Breast epithelium (tissue), 4 donors: ENCODE measurements around the gene SIT1. TPM values are rescaled to one million over a fixed set of nuclear protein-coding genes. Genes with fewer than 3 reads are reported as not detected.
"Not testable (repeated sequence)": the region's sequence is repeated elsewhere in the genome, so short reads cannot be mapped to it uniquely, and the experiment has no call there.

Source experiments
- DNase-seq, 2 donors: peaks; one replicate each; pipeline ENCODE4 v3.0.0-alpha.2; 2019; ENCODE audit warnings: low spot score in 2 of 2
- H3K27ac ChIP-seq, 2 donors: fragments of 200-600 bp; sonication (generic) in 1 of 2; one replicate each; pipeline ENCODE4 v1.5.1; 2016 to 2019; ENCODE audit warnings: mild to moderate bottlenecking in 1 of 2
- H3K27me3 ChIP-seq, 2 donors: fragments of 200-600 bp; sonication (generic) in 1 of 2; one replicate each; pipeline versions ENCODE4 v1.5.1 to v1.6.0; 2017 to 2019; ENCODE audit warnings: control low read depth in 1 of 2, mild to moderate bottlenecking in 1 of 2
- H3K36me3 ChIP-seq: fragments of 200-600 bp; one replicate; pipeline ENCODE4 v1.5.1; 2019
- H3K4me1 ChIP-seq, 2 donors: fragments of 200-600 bp; sonication (generic); one replicate each; pipeline ENCODE4 v1.5.1; 2016 to 2019; ENCODE audit warnings: control low read depth in 1 of 2
- H3K4me3 ChIP-seq, 3 donors: fragments of 200-600 bp; sonication (generic); 1 replicate in 2 of 3; 2 replicates in 1 of 3; pipeline ENCODE4 v1.5.1; 2016 to 2019; ENCODE audit warnings: mild to moderate bottlenecking in 3 of 3, moderate library complexity in 2 of 3
- H3K9me3 ChIP-seq, 2 donors: fragments of 200-600 bp; sonication (generic) in 1 of 2; one replicate each; pipeline ENCODE4 v1.5.1; 2016 to 2019; ENCODE audit warnings: control low read depth in 1 of 2
- CTCF ChIP-seq, 3 donors: fragments of 450-650 bp; IDR thresholded peaks; one replicate each; pipeline ENCODE4 v1.5.1; 2016 to 2017; ENCODE audit warnings: antibody characterized with exemption in 3 of 3, mild to moderate bottlenecking in 3 of 3, moderate library complexity in 3 of 3
- POLR2A ChIP-seq: fragments of 450-650 bp; IDR thresholded peaks from one replicate; pipeline ENCODE4 v1.6.1; 2016; ENCODE audit warnings: antibody characterized with exemption, mild to moderate bottlenecking, moderate library complexity
- POLR2AphosphoS5 ChIP-seq, 3 donors: sonication (generic); formaldehyde crosslinking; IDR thresholded peaks; one replicate each; pipeline ENCODE4 v1.6.1; 2017; ENCODE audit warnings: antibody characterized with exemption in 3 of 3
- intact Hi-C: fragments of 100-400 bp; cut with DNase I; formaldehyde crosslinking; loops from one replicate; pipeline ENCODE4 v1.15.1; 2023; ENCODE audit warnings: low total_unique reads
- total RNA-seq, 3 donors: library from RNA; depleted of rRNA; stranded (reverse); fragments of >200 nt; gene quantifications; one replicate each; pipeline ENCODE4 v1.1.0, GENCODE V29; 2016

The SIT1 gene
- total RNA-seq, 3 donors from 2014 or later, result 1.2 to 3.2 (median 1.3) TPM

- no peaks in the 10 kb centered on the region for H3K9me3 ChIP-seq
- H3K36me3 ChIP-seq, result no peaks in the 10 kb centered on the region
- no peaks in the 10 kb centered on the region for H3K27me3 ChIP-seq
- peak within 1 kb of the TSS; percentile 40 to 74 (median 50) for H3K4me3 ChIP-seq
- no peak for DNase-seq
- H3K4me1 ChIP-seq, result no peaks in the 10 kb centered on the region
- intact Hi-C loops, result no loop called here
- no peak for TF ChIP-seq POLR2AphosphoS5 (IDR thresholded peaks at IDR 0.05)
- TF ChIP-seq POLR2A, result no peak
- no peak for TF ChIP-seq CTCF (IDR thresholded peaks at IDR 0.05)
- H3K27ac ChIP-seq, result peak within 1 kb of the TSS in 1 of 2 donors; percentile 19
Observed at GRCh38 chr9:35618325-35618727, 32.4 kb downstream of the SIT1 start, which contains the start of gene CD72. CD72 (minus strand) TSS chr9:35618413; CDS start chr9:35618303, 110 bp downstream.

- no peaks in the 10 kb centered on the region for H3K9me3 ChIP-seq
- H3K4me1 ChIP-seq, result no peaks in the 10 kb centered on the region
- intact Hi-C loops, result no loop called here
- no peak for TF ChIP-seq POLR2A
- no peak for TF ChIP-seq CTCF (IDR thresholded peaks at IDR 0.05)
- no peak for TF ChIP-seq POLR2AphosphoS5 (IDR thresholded peaks at IDR 0.05)
- H3K27me3 ChIP-seq, result no peaks in the 10 kb centered on the region
- no peak for DNase-seq
- peak overlapping the region; percentile 40 to 74 (median 50) for H3K4me3 ChIP-seq
- H3K36me3 ChIP-seq, result no peaks in the 10 kb centered on the region
- H3K27ac ChIP-seq, result no peak overlapping the region
Observed at GRCh38 chr9:35617548-35617947, 33.2 kb downstream of the SIT1 start.

- Histone ChIP-seq H3K27me3 (no peaks in the 10 kb centered on the region), H3K27ac (no peak overlapping the region), H3K4me3 (peak overlapping the region; percentile 40 to 74 (median 50)), H3K36me3 (no peaks in the 10 kb centered on the region), H3K9me3 (no peaks in the 10 kb centered on the region), H3K4me1 (no peaks in the 10 kb centered on the region)
- TF ChIP-seq POLR2A (no peak), POLR2AphosphoS5 (IDR thresholded peaks at IDR 0.05) (no peak)
- peak in 1 of 2 donors; percentile 33 for DNase-seq
- intact Hi-C loops, result no loop called here
Observed at GRCh38 chr9:35616681-35617459, 33.9 kb downstream of the SIT1 start.

- no peak overlapping the region for H3K4me3 ChIP-seq
- H3K27ac ChIP-seq, result no peak overlapping the region
Observed at GRCh38 chr9:35615981-35616680, 34.6 kb downstream of the SIT1 start.

GRCh38 chr9:35612843-35613242 is 37.9 kb downstream of the SIT1 start:
- intact Hi-C loops, result no loop called here
- H3K36me3 ChIP-seq, result peaks cover 9% of the 10 kb centered on the region
- H3K4me3 ChIP-seq, result no peak overlapping the region
- H3K27ac ChIP-seq, result no peak overlapping the region
- no peaks in the 10 kb centered on the region for H3K9me3 ChIP-seq
- no peaks in the 10 kb centered on the region for H3K27me3 ChIP-seq
- H3K4me1 ChIP-seq, result no peaks in the 10 kb centered on the region
- DNase-seq, result no peak
- TF ChIP-seq CTCF (IDR thresholded peaks at IDR 0.05) (no peak), POLR2A (no peak), POLR2AphosphoS5 (IDR thresholded peaks at IDR 0.05) (no peak)

More at GRCh38 chr9:35615981-35616680, 34.6 kb downstream of the SIT1 start:
- no peaks in the 10 kb centered on the region for H3K4me1 ChIP-seq
- DNase-seq, result no peak
- H3K9me3 ChIP-seq, result no peaks in the 10 kb centered on the region
- intact Hi-C loops, result no loop called here
- no peak for TF ChIP-seq CTCF (IDR thresholded peaks at IDR 0.05)
- TF ChIP-seq POLR2AphosphoS5 (IDR thresholded peaks at IDR 0.05), result no peak
- no peak for TF ChIP-seq POLR2A
- no peaks in the 10 kb centered on the region for H3K36me3 ChIP-seq
- no peaks in the 10 kb centered on the region for H3K27me3 ChIP-seq

- DNase-seq, H3K27ac ChIP-seq, H3K4me3 ChIP-seq, H3K27me3 ChIP-seq, H3K36me3 ChIP-seq, H3K4me1 ChIP-seq, intact Hi-C loops, H3K9me3 ChIP-seq: not testable (repeated sequence)
Observed at GRCh38 chr9:35612066-35612465, 38.7 kb downstream of the SIT1 start.
